GM08714 (cell line): Measurements from ENCODE around the gene ARSG.
"Not testable (repeated sequence)": the region's sequence is repeated elsewhere in the genome, so short reads cannot be mapped to it uniquely, and the experiment has no call there.

Source experiments
- H3K4me3 ChIP-seq: fragments of 200-500 bp; sonication (Bioruptor generic); 2 replicates; pipeline ENCODE4 v1.5.1; 2014; ENCODE audit warnings: mild to moderate bottlenecking, low read length, inconsistent platforms
- ZNF274 ChIP-seq: IDR thresholded peaks from 2 replicates; pipeline ENCODE4 v1.6.1; 2012; ENCODE audit warnings: mild to moderate bottlenecking, low read depth, low read length

Gene ARSG

GRCh38 chr17:68398691-68399637 is 107.7 kb downstream of the ARSG start:
- no peak for TF ChIP-seq ZNF274
- no peak overlapping the region for H3K4me3 ChIP-seq

GRCh38 chr17:68399638-68400403 is 108.5 kb downstream of the ARSG start:
- no peak for TF ChIP-seq ZNF274
- no peak overlapping the region for H3K4me3 ChIP-seq

DNA sequence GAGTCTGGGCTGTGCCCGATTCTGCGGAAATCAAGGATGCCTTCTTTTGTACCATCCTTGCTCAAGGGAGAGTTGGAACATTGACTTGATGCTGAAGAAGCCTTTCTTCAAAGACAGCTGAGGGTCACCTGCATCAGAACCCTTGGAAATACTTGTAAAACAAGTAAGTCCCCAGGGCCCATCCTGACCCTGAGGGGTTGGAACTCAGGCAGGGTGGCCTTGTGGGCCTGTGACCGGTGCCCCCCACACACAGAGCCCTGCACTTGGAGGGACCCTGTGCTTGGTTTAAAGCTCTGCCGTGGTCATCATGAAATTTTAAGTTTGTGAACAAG is 109.1 kb downstream of the ARSG start:
- TF ChIP-seq ZNF274 = no peak
- no peak overlapping the region for H3K4me3 ChIP-seq

DNA sequence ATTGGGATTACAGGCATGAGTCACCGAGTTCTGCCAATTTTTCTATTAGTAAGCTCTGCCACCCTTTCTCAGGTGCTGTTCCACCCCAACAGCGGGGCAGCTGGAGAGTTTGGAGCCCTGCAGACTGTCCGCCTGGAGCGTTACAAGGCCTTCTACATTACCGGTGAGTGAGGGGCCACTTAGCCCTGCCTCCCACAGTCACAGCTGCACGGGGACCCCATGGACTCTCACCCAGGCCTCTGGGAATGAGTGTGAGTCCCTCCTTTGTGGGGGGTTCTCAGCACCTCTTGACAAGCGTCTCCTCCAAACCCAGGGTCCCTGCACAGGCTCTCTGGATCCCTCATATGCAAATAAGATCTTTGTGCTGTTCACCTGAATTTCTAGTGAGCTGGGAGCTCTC is 110.0 kb downstream of the ARSG start:
- H3K4me3 ChIP-seq = no peak overlapping the region
- no peak for TF ChIP-seq ZNF274

- no peak overlapping the region for H3K4me3 ChIP-seq
- no peak for TF ChIP-seq ZNF274
Observed at GRCh38 chr17:68403122-68403521, 111.8 kb downstream of the ARSG start.

DNA sequence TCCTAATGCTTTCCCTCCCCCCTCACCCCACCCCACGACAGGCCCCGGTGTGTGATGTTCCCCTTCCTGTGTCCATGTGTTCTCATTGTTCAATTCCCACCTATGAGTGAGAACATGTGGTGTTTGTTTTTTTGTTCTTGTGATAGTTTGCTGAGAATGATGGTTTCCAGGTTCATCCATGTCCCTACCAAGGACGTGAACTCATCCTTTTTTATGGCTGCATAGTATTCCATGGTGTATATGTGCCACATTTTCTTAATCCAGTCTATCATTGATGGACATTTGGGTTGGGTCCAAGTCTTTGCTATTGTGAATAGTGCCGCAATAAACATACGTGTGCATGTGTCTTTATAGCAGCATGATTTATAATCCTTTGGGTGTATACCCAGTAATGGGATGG is 112.5 kb downstream of the ARSG start:
- not testable (repeated sequence) for H3K4me3 ChIP-seq

GRCh38 chr17:68407656-68408055 is 116.4 kb downstream of the ARSG start:
- not testable (repeated sequence) for H3K4me3 ChIP-seq

DNA sequence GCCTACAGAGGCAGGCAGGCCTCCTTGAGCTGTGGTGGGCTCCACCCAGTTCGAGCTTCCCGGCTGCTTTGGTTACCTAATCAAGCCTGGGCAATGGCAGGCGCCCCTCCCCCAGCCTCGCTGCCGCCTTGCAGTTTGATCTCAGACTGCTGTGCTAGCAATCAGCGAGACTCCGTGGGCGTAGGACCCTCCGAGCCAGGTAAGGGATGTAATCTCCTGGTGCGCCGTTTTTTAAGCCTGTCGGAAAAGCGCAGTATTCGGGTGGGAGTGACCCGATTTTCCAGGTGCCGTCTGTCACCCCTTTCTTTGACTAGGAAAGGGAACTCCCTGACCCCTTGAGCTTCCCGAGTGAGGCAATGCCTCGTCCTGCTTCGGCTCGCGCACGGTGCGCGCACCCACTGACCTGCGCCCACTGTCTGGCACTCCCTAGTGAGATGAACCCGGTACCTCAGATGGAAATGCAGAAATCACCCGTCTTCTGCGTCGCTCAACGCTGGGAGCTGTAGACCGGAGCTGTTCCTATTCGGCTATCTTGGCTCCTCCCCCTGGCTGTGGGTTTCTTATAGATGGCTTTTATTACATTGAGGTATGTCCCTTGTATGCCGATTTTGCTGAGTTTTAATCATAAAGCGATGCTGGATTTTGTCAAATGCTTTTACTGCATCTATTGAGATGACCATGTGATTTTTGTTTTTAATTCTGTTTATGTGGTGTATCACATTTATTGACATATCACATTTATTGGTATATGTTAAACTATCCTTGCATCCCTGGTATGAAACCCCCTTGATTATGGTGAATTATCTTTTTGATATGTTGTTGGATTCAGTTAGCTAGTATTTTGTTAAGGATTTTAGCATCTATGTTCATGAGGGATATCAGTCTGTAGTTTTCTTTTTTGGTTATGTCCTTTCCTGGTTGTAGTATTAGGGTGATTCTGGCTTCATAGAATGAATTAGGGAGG is 122.6 kb downstream of the ARSG start:
- H3K4me3 ChIP-seq = peak overlapping the region; percentile 57; the same call in 1 of the 2 replicates

DNA sequence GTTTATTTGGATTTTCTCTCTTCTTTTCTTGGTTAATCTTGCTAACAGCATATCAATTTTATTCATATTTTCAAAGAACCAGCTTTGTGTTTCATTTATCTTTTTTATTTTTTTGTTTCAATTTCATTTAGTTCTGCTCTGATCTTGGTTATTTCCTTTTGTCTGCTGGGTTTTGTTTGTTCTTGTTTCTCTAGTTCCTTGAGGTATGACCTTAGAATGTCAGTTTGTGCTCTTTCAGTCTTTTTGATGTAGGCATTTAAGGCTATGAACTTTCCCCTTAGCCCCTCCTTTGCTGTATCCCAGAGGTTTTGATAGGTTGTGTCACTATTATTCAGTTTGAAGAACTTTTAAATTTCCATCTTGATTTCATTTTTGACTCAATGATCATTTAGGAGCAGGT is 123.6 kb downstream of the ARSG start:
- H3K4me3 ChIP-seq = not testable (repeated sequence)

- no peak for TF ChIP-seq ZNF274
- H3K4me3 ChIP-seq = no peak overlapping the region
Observed at GRCh38 chr17:68417317-68417716, 126.0 kb downstream of the ARSG start.

GRCh38 chr17:68418876-68419275 is 127.6 kb downstream of the ARSG start:
- no peak overlapping the region for H3K4me3 ChIP-seq
- no peak for TF ChIP-seq ZNF274

DNA sequence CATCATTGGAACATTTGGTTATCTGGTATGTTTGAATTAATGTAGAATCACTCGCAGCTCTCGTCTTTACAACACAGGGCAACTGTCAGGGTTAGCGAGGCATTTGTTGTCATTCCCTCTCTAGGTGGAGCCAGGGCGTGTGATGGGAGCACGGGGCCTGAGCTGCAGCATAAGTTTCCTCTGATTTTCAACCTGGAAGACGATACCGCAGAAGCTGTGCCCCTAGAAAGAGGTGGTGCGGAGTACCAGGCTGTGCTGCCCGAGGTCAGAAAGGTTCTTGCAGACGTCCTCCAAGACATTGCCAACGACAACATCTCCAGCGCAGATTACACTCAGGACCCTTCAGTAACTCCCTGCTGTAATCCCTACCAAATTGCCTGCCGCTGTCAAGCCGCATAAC is 128.8 kb downstream of the ARSG start:
- H3K4me3 ChIP-seq = no peak overlapping the region
- TF ChIP-seq ZNF274 = no peak

DNA sequence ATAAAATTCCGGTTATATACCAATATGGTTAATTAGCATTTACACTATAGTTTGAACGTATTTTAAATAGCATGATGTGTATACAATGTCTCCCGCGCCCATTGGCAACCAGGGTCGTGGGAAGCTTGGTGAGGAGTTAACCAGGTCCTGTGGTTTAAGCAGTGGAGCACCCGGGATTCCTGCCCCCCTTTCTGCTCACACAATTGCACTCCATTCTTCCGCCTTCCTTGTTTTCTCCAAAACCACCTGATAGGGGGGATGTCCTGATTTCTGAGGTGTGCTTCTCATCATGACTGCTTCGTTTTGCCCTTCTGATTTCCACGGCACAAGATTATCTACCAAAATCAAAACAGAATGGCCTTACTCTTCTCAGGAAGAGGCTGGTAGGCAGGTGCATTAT is 130.2 kb downstream of the ARSG start:
- H3K4me3 ChIP-seq = no peak overlapping the region

GRCh38 chr17:68422821-68423220 is 131.5 kb downstream of the ARSG start:
- no peak overlapping the region for H3K4me3 ChIP-seq
- TF ChIP-seq ZNF274 = no peak

More for the DNA sequence above, 130.2 kb downstream of the ARSG start:
- no peak for TF ChIP-seq ZNF274
